Omental fat pad (tissue), 4 donors: ENCODE results near the gene PNKD. TPM values are rescaled to one million over a fixed set of nuclear protein-coding genes. Genes with fewer than 3 reads are reported as not detected.

Source experiments
- ATAC-seq: fragments of 150-250 bp; one replicate; pipeline ENCODE4 v1.9.1; 2016; ENCODE audit warnings: mild to moderate bottlenecking, moderate library complexity; ENCODE audit not compliant: low FRiP score
- DNase-seq: peaks from one replicate; pipeline ENCODE4 v3.0.0-alpha.2; 2019; ENCODE audit warnings: low spot score
- CTCF ChIP-seq, 3 donors: fragments of 450-650 bp; IDR thresholded peaks; one replicate each; pipeline ENCODE4 v1.5.1; 2016 to 2017; ENCODE audit warnings: antibody characterized with exemption in 3 of 3, mild to moderate bottlenecking in 3 of 3, moderate library complexity in 2 of 3
- total RNA-seq, 4 donors: library from RNA; depleted of rRNA; stranded (reverse); fragments of >200 nt; gene quantifications; one replicate each; pipeline ENCODE4 v1.1.0, GENCODE V29; 2016

Gene PNKD
- total RNA-seq, 4 donors from 2014 or later: 25.5 to 38.0 (median 31.3) TPM

GRCh38 chr2:218280260-218280870, 10.0 kb downstream of the PNKD start:
- TF ChIP-seq CTCF (IDR thresholded peaks at IDR 0.05): no peak
- DNase-seq (no peak), ATAC-seq (no peak)

- ATAC-seq (no peak), DNase-seq (no peak)
- TF ChIP-seq CTCF (IDR thresholded peaks at IDR 0.05): no peak
Observed at GRCh38 chr2:218281449-218281848, 11.1 kb downstream of the PNKD start.

GRCh38 chr2:218282173-218282991, 12.1 kb downstream of the PNKD start:
- ATAC-seq (no peak), DNase-seq (no peak)
- TF ChIP-seq CTCF (IDR thresholded peaks at IDR 0.05): no peak

- ATAC-seq: peak; percentile 30
- no peak for TF ChIP-seq CTCF (IDR thresholded peaks at IDR 0.05)
- DNase-seq: no peak
Observed at GRCh38 chr2:218284106-218284811, 13.9 kb downstream of the PNKD start.

GRCh38 chr2:218285604-218286003, 15.3 kb downstream of the PNKD start:
- ATAC-seq (peak; percentile 32), DNase-seq (no peak)
- no peak for TF ChIP-seq CTCF (IDR thresholded peaks at IDR 0.05)

- DNase-seq (peak; percentile 87), ATAC-seq (peak; percentile 84)
- no peak for TF ChIP-seq CTCF (IDR thresholded peaks at IDR 0.05)
Observed at GRCh38 chr2:218286570-218287459, 16.5 kb downstream of the PNKD start.
